ENCODE results near the gene RAB37.

RAB37 gene

DNA sequence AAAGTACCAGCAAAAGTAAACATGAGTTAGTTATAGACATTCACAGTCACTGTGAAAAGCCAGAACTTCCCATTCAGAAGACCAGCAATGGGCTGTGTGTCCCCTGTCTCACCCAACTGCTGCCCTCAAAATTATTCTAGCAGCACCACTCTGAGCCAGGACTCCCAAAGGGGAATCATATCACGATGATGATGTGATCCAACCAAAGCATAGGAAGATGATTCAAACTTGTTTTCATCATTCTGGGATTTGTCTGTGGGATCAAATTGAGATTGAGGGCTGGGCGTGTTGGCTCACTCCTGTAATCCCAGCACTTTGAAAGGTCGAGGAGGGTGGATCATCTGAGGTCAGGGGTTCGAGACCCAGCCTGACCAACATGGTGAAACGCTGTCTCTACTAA lies 45.5 kb downstream of the RAB37 start:
- DNase-seq: no peak

- DNase-seq: no peak
These were observed 47.2 kb downstream of the RAB37 start for GRCh38 chr17:74784125-74784810.

DNA sequence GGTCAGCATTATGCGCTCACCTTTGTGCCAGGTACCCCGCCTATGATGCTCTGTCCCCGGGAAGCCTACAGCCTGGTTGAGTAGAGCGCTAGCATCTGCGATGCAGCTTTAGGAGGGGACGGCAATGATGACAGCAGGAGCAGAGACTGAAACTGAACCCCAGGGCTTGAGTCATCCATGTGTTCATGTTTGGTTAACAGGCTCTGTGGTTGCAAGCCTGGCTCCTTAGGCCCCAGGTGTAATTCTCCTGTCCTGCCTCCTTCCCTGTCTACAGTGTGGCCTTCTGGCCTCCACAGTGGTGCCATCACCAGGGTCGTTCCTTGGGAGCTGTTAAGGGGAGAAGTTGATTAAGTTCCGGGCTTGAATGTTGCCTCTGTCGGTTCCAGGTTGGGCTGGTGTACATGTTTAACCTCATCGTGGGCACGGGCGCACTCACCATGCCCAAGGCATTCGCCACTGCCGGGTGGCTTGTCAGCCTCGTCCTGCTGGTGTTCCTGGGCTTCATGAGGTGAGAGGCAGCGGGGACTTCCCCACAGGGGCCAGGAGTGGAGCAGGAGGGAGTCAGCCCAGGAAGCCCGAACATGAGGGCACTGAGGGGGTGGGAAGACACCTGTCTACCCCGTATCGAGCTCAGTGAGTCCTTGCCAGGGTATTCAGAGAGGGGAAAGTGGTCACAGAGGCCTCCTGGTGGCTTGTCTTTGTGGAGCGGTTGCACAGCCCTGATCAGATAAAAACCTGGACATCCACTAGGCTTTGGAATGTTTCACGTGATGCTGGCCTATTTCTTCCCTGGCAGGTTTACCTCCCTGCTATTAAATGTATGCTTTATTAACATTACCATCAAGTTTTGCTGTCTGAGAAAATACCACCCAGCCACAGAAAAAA lies 48.3 kb downstream of the RAB37 start:
- DNase-seq: no peak

DNA sequence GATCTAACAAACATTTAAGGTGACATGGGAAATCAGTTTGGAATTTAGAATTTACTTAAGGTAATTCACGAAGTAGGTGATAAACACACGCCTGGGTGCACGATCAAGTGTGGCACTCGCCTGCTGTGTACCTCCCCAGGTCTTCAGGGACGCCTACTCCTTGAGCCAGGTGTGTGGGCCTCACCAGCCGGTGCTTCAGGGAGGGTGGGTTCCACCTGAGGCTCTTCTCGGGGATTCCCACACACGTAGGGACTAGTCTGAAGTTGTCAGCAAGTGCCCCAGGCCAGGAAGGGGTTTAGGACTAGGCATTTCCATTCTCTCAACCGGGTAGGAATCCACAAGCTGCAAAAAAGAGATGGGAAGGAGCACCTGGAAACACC lies 48.9 kb downstream of the RAB37 start:
- DNase-seq: no peak

DNA sequence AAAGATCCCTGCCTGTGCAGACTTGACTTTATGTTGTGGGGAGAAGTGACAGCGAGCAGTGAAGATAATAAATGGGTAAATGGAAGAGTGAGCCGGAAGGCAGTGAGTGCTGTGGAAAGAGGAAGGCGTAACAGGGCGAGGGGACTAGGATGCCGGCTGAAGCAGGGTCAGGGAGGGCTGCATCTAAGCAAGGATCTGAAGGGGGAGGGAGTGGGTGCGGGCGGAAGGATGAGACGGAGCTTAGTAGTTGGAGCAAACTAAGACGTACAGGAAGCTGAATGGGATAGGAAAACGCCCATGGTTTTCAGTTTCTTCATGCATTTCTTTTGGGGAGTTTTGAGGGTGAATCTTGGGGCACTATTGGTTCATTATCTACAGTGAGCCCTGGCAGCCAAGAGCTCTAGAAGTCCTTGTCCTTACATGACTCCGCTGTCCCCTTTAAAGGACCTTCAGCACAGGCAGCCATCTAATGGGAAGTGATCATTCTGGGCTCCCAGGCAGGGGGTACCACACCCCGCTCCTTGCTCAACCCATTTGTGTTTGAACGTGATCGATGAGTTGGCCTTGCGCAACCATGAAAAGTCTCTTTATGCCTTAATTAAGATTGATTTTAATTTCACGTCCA lies 49.5 kb downstream of the RAB37 start:
- no peak for DNase-seq

GRCh38 chr17:74790161-74791058 lies 53.4 kb downstream of the RAB37 start:
- no peak for DNase-seq

- no peak for DNase-seq
These were observed 55.6 kb downstream of the RAB37 start for GRCh38 chr17:74792586-74793105.

DNA sequence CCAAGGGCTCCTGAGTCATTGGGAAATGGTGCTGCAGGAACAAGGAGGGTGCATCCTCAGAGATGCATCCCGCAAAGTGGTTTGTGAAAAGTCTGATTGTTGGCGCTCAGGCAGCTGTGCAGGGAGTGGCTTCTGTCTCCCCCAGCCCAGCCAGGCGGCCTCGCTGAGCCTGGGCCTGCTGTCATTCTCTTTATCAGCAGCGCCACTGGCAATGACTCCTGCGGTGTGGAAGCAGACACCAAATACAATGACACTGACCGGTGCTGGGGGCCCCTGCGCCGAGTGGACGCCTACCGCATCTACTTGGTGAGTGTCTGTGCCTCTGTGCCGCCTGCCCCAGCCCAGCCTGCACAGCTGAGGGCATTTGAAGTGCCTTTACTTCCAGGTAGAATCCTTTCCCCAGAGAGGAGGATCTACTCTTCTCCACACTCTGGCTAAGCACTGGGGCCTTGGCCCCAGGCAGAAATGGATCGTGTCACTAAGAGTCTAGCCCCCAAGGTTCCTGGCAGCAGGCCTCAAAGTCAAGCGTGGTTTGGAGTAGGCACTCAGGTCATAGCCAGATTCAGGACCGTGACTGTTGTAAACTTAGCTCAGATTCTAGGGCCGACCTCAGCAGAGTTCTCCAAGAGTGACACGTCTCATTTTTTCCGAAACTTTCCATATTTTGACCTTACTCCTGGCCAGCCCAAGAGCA lies 58.4 kb downstream of the RAB37 start:
- peak in 1 of 3 experiments; percentile 36 for DNase-seq

- no peak for DNase-seq
These were observed 59.2 kb downstream of the RAB37 start for GRCh38 chr17:74796211-74796610.

DNA sequence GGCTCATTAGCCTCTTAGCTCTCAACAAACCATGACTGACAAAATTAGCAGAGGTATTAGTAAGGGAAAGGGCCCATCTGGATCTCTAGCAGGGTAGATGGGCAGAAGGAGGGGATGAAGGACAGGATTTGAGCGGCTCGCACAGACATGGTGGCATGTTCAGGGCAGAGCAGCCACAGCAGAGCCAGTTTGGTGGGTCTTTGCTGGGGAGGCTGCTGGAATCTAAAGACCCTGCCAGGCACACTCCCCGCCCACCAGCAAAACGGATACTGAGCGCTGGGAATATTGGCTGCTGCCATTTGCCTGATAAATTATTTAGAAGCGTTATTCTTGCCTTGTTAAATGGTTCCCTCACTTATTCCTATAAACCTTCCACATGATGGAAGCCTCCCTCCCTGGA lies 59.8 kb downstream of the RAB37 start:
- no peak for DNase-seq

All from NCI-H1417 (cell line).